ENCODE data around the gene TCEAL8. TPM values are rescaled to one million over a fixed set of nuclear protein-coding genes. Genes with fewer than 3 reads are reported as not detected.
"Not testable (repeated sequence)": the region's sequence is repeated elsewhere in the genome, so short reads cannot be mapped to it uniquely, and the experiment has no call there.

TCEAL8 gene
- total and polyA plus RNA-seq, 5 donors from 2014 or later = 16.8 to 98.7 (median 95.4) TPM

DNA sequence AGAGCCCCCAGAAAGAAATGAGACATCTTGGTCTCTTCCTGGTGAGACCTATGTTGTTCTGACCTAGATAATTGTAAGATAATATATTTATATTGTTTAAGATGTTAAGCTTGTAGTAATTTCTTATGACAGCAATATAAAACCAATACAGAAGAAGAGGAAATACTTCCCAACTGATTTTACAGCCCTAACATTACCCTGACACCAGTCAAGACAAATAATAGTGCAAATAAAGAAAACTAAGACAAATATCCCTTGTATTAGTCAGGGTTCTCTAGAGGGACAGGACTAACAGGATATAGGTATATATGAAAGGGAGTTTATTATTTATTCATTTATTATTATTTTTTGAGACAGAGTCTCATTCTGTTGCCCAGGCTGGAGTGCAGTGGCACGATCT, 18.7 kb downstream of the TCEAL8 start:
- no peaks in the 10 kb centered on the region for H3K4me1 Mint-ChIP-seq
- Histone ChIP-seq H3K9me3 (ENCODE audit: control insufficient read depth in 2 of 2, low read length in 2 of 2) (no peaks in the 10 kb centered on the region), H3K36me3 (ENCODE audit: control insufficient read depth, insufficient read depth, low read length) (no peaks in the 10 kb centered on the region), H3K4me3 (ENCODE audit: low read depth, low read length) (no peak overlapping the region), H3K4me1 (ENCODE audit: control insufficient read depth, insufficient read depth, low read length, poor library complexity, severe bottlenecking) (no peaks in the 10 kb centered on the region), H3K27ac (ENCODE audit: insufficient read depth, low read length, poor library complexity, severe bottlenecking) (no peak overlapping the region), H3K27me3 (ENCODE audit: control insufficient read depth, insufficient read depth, low read length) (no peaks in the 10 kb centered on the region)
- H3K36me3 Mint-ChIP-seq = no peaks in the 10 kb centered on the region
- no peak overlapping the region for H3K4me3 Mint-ChIP-seq
- ATAC-seq (ENCODE audit: low read depth in 2 of 2) = no peak
- no peaks in the 10 kb centered on the region for H3K9me3 Mint-ChIP-seq
- H3K27ac Mint-ChIP-seq = no peak overlapping the region
- no peak for DNase-seq
- peaks cover under 1% of the 10 kb centered on the region for H3K27me3 Mint-ChIP-seq

DNA sequence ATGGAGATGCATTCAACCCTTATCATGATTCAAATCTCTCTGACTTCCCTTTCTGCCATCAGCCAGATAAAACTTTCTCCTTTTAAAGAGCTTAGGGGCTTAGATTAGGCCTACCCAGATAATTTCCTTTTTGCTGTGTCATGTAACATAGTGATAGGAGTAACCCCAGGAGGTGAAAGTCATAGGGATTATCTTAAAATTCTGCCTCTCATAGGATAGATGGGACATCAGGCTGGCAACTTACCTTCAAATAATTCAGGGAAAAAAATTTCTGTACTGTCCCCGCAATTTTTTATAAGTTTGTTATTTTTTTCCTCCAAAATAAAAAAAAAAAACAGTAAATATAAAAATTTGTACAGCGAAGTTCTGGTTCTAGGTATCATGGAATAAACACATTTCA, 19.3 kb downstream of the TCEAL8 start:
- DNase-seq; H3K4me3 Mint-ChIP-seq; H3K36me3 Mint-ChIP-seq; H3K27me3 Mint-ChIP-seq; H3K4me1 Mint-ChIP-seq; ATAC-seq (ENCODE audit: low read depth in 2 of 2); H3K4me1 ChIP-seq (ENCODE audit: control insufficient read depth, insufficient read depth, low read length, poor library complexity, severe bottlenecking); H3K4me3 ChIP-seq (ENCODE audit: low read depth, low read length); H3K9me3 Mint-ChIP-seq; H3K9me3 ChIP-seq (ENCODE audit: control insufficient read depth in 2 of 2, low read length in 2 of 2); H3K36me3 ChIP-seq (ENCODE audit: control insufficient read depth, insufficient read depth, low read length); H3K27ac ChIP-seq (ENCODE audit: insufficient read depth, low read length, poor library complexity, severe bottlenecking); H3K27me3 ChIP-seq (ENCODE audit: control insufficient read depth, insufficient read depth, low read length); H3K27ac Mint-ChIP-seq: not testable (repeated sequence)

GRCh38 chrX:103234869-103235268, 20.1 kb downstream of the TCEAL8 start:
- H3K27me3 ChIP-seq (ENCODE audit: control insufficient read depth, insufficient read depth, low read length) = no peaks in the 10 kb centered on the region
- H3K4me3 ChIP-seq (ENCODE audit: low read depth, low read length) = no peak overlapping the region
- no peaks in the 10 kb centered on the region for H3K36me3 ChIP-seq (ENCODE audit: control insufficient read depth, insufficient read depth, low read length)
- H3K27me3 Mint-ChIP-seq = peaks cover 5% of the 10 kb centered on the region
- ATAC-seq (ENCODE audit: low read depth in 2 of 2) (no peak), DNase-seq (no peak)
- no peak overlapping the region for H3K4me3 Mint-ChIP-seq
- no peaks in the 10 kb centered on the region for H3K9me3 ChIP-seq (ENCODE audit: control insufficient read depth in 2 of 2, low read length in 2 of 2)
- H3K4me1 ChIP-seq (ENCODE audit: control insufficient read depth, insufficient read depth, low read length, poor library complexity, severe bottlenecking) = no peaks in the 10 kb centered on the region
- no peaks in the 10 kb centered on the region for H3K36me3 Mint-ChIP-seq
- H3K27ac Mint-ChIP-seq = no peak overlapping the region
- no peaks in the 10 kb centered on the region for H3K9me3 Mint-ChIP-seq
- H3K4me1 Mint-ChIP-seq = no peaks in the 10 kb centered on the region
- H3K27ac ChIP-seq (ENCODE audit: insufficient read depth, low read length, poor library complexity, severe bottlenecking) = no peak overlapping the region

DNA sequence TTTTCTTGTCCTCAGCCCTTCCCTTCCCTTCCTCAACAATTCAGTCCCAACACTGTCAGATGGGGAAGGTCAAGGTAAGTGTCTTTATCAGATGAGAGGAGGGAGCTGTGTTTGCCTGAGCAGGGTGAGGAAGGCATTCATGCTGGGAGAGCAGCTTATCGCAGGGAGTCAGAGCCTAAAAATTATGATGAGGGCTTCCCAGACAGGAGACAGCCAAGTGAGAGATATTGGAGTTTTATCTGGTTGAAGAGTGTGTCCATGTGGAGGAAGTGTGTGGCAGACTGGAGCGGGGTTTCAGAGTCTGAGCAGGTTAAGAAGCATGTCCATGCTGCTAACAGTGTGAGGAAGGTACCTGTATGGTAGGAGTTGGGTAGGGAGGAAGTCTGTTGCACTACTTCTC, 21.7 kb downstream of the TCEAL8 start:
- H3K9me3 Mint-ChIP-seq = no peaks in the 10 kb centered on the region
- H3K4me1 Mint-ChIP-seq = no peaks in the 10 kb centered on the region
- Histone ChIP-seq H3K27me3 (ENCODE audit: control insufficient read depth, insufficient read depth, low read length) (no peaks in the 10 kb centered on the region), H3K27ac (ENCODE audit: insufficient read depth, low read length, poor library complexity, severe bottlenecking) (no peak overlapping the region), H3K4me3 (ENCODE audit: low read depth, low read length) (no peak overlapping the region), H3K4me1 (ENCODE audit: control insufficient read depth, insufficient read depth, low read length, poor library complexity, severe bottlenecking) (no peaks in the 10 kb centered on the region), H3K36me3 (ENCODE audit: control insufficient read depth, insufficient read depth, low read length) (no peaks in the 10 kb centered on the region), H3K9me3 (ENCODE audit: control insufficient read depth in 2 of 2, low read length in 2 of 2) (no peaks in the 10 kb centered on the region)
- no peak for DNase-seq
- no peak overlapping the region for H3K27ac Mint-ChIP-seq
- no peak for ATAC-seq (ENCODE audit: low read depth in 2 of 2)
- no peak overlapping the region for H3K4me3 Mint-ChIP-seq
- H3K27me3 Mint-ChIP-seq = peaks cover 7% of the 10 kb centered on the region
- H3K36me3 Mint-ChIP-seq = no peaks in the 10 kb centered on the region

- H3K36me3 Mint-ChIP-seq; H3K9me3 ChIP-seq (ENCODE audit: control insufficient read depth in 2 of 2, low read length in 2 of 2); H3K4me3 Mint-ChIP-seq; H3K27ac Mint-ChIP-seq; H3K27ac ChIP-seq (ENCODE audit: insufficient read depth, low read length, poor library complexity, severe bottlenecking); DNase-seq; ATAC-seq (ENCODE audit: low read depth in 2 of 2); H3K27me3 ChIP-seq (ENCODE audit: control insufficient read depth, insufficient read depth, low read length); H3K4me1 Mint-ChIP-seq; H3K4me3 ChIP-seq (ENCODE audit: low read depth, low read length); H3K9me3 Mint-ChIP-seq; H3K4me1 ChIP-seq (ENCODE audit: control insufficient read depth, insufficient read depth, low read length, poor library complexity, severe bottlenecking); H3K36me3 ChIP-seq (ENCODE audit: control insufficient read depth, insufficient read depth, low read length): not testable (repeated sequence)
- peaks cover 43% of the 10 kb centered on the region for H3K27me3 Mint-ChIP-seq
These were observed 29.0 kb downstream of the TCEAL8 start for GRCh38 chrX:103225918-103226317.

DNA sequence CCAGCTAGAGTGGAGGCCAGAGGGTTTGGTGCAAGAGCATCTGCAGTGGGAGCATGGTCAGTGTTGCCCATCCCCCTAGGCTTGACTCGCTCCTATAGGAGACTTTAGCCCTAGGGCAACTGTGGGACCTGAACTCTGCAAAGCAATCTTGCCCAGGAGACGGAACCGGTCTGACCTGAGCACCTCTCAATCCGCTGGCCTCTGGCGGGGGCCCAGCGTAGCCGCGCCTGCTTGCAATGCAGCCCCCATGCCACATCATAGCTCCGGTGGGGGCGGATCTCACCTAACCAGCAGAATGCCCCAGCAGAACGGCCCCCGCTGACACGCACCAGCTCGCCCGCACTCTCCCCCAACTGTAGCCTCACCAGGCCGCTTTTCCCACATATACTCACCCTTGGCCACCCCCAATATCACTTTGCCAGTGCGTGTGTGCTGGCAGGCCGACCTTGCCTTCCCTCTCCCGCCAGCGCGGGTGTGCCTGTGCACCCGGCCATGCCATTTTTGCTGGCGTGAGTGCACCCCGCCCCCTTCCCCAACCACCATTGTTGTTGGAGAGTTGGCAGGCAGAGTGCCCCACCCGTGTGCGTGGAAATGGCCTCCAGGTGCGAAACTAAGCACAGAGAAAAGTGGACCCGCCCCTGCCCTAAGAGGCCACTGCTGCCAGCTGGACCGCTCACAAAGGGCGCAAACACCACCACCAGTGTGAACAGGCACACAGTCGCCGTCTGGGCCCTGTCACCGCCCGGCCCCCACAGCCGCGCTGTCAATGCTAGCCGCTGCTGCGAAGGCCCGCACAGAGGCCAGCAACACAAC, 34.2 kb downstream of the TCEAL8 start:
- H3K9me3 ChIP-seq (ENCODE audit: control insufficient read depth in 2 of 2, low read length in 2 of 2) = no peaks in the 10 kb centered on the region
- peaks cover 4% of the 10 kb centered on the region for H3K36me3 Mint-ChIP-seq
- H3K4me1 ChIP-seq (ENCODE audit: control insufficient read depth, insufficient read depth, low read length, poor library complexity, severe bottlenecking) = peaks cover 7% of the 10 kb centered on the region
- peaks cover 33% of the 10 kb centered on the region for H3K27me3 Mint-ChIP-seq
- no peaks in the 10 kb centered on the region for H3K36me3 ChIP-seq (ENCODE audit: control insufficient read depth, insufficient read depth, low read length)
- no peak overlapping the region for H3K27ac Mint-ChIP-seq
- no peak overlapping the region for H3K4me3 ChIP-seq (ENCODE audit: low read depth, low read length)
- H3K4me3 Mint-ChIP-seq = no peak overlapping the region
- H3K27ac ChIP-seq (ENCODE audit: insufficient read depth, low read length, poor library complexity, severe bottlenecking) = no peak overlapping the region
- ATAC-seq (ENCODE audit: low read depth in 2 of 2) (no peak), DNase-seq (no peak)
- peaks cover 0 to 8% (median 1%) of the 10 kb centered on the region in 4 donors for H3K4me1 Mint-ChIP-seq
- peaks cover 0 to 3% (median 0%) of the 10 kb centered on the region in 7 donors for H3K9me3 Mint-ChIP-seq
- H3K27me3 ChIP-seq (ENCODE audit: control insufficient read depth, insufficient read depth, low read length) = peaks cover 3% of the 10 kb centered on the region

GRCh38 chrX:103215425-103215991, 39.4 kb downstream of the TCEAL8 start:
- Mint-ChIP-seq H3K4me3 (peak overlapping the region; percentile 72 to 83 (median 81)), H3K27ac (peak overlapping the region; percentile 0 to 87 (median 82)), H3K36me3 (peaks cover 4% of the 10 kb centered on the region), H3K4me1 (peaks cover 0 to 20% (median 4%) of the 10 kb centered on the region in 4 donors), H3K27me3 (peaks cover 9% of the 10 kb centered on the region), H3K9me3 (peaks cover 0 to 1% (median 0%) of the 10 kb centered on the region in 7 donors)
- Histone ChIP-seq H3K4me1 (ENCODE audit: control insufficient read depth, insufficient read depth, low read length, poor library complexity, severe bottlenecking) (peaks cover 10% of the 10 kb centered on the region), H3K9me3 (ENCODE audit: control insufficient read depth in 2 of 2, low read length in 2 of 2) (no peaks in the 10 kb centered on the region), H3K4me3 (ENCODE audit: low read depth, low read length) (peak overlapping the region; percentile 26), H3K27me3 (ENCODE audit: control insufficient read depth, insufficient read depth, low read length) (no peaks in the 10 kb centered on the region), H3K36me3 (ENCODE audit: control insufficient read depth, insufficient read depth, low read length) (no peaks in the 10 kb centered on the region), H3K27ac (ENCODE audit: insufficient read depth, low read length, poor library complexity, severe bottlenecking) (peak overlapping the region; percentile 82)
- ATAC-seq (ENCODE audit: low read depth in 2 of 2) = peak; percentile 44 to 54
- peak; percentile 19 to 55 (median 22) for DNase-seq

All from CD4-positive, CD25-positive, alpha-beta regulatory T cell (primary cell).